NCI-H345 treated with DMSO at 0.1 percent for 48 hours (cell line): ENCODE data around the gene LBH.
"Not testable (repeated sequence)": the region's sequence is repeated elsewhere in the genome, so short reads cannot be mapped to it uniquely, and the experiment has no call there.

ENCODE experiments used
- DNase-seq: peaks from one replicate; lab custom pipeline; 2025; ENCODE audit not compliant: unreplicated experiment; lab: John Stamatoyannopoulos, UW

LBH gene

GRCh38 chr2:30255466-30256408, 24.4 kb downstream of the LBH start:
- no peak for DNase-seq

- DNase-seq, result no peak
Observed at GRCh38 chr2:30257266-30258214, 26.2 kb downstream of the LBH start.

GRCh38 chr2:30259071-30259470, 27.7 kb downstream of the LBH start:
- DNase-seq, result no peak

GRCh38 chr2:30259827-30260679, 28.7 kb downstream of the LBH start:
- no peak for DNase-seq

- DNase-seq, result no peak
Observed at GRCh38 chr2:30260941-30261340, 29.6 kb downstream of the LBH start.

- DNase-seq, result no peak
Observed at GRCh38 chr2:30261695-30262211, 30.4 kb downstream of the LBH start.

GRCh38 chr2:30262716-30263309, 31.5 kb downstream of the LBH start:
- DNase-seq, result no peak

- no peak for DNase-seq
Observed at GRCh38 chr2:30264274-30264673, 32.9 kb downstream of the LBH start.

GRCh38 chr2:30265052-30266015, 34.0 kb downstream of the LBH start:
- no peak for DNase-seq

- DNase-seq, result no peak
Observed at GRCh38 chr2:30266051-30266621, 34.8 kb downstream of the LBH start.

- no peak for DNase-seq
Observed at GRCh38 chr2:30266705-30267104, 35.4 kb downstream of the LBH start.

- no peak for DNase-seq
Observed at GRCh38 chr2:30267161-30267975, 36.0 kb downstream of the LBH start.

- DNase-seq, result no peak
Observed at GRCh38 chr2:30268296-30268871, 37.0 kb downstream of the LBH start.

- DNase-seq, result not testable (repeated sequence)
Observed at GRCh38 chr2:30269114-30269770, 37.9 kb downstream of the LBH start.

GRCh38 chr2:30269771-30270145, 38.4 kb downstream of the LBH start:
- no peak for DNase-seq

GRCh38 chr2:30270166-30270565, 38.8 kb downstream of the LBH start:
- DNase-seq, result no peak

GRCh38 chr2:30271301-30271700, 40.0 kb downstream of the LBH start:
- DNase-seq, result no peak
